ENCODE measurements around the gene CTXN1.
"Not testable (repeated sequence)": the region's sequence is repeated elsewhere in the genome, so short reads cannot be mapped to it uniquely, and the experiment has no call there.

Gene CTXN1

GRCh38 chr19:7944177-7944761 is 18.3 kb upstream of the CTXN1 start:
- DNase-seq: peak; percentile 62 to 86 (median 75)

- DNase-seq: peak; percentile 96 to 99 (median 98)
These were observed 17.7 kb upstream of the CTXN1 start, which contains the start of gene TIMM44 for GRCh38 chr19:7943444-7944176. Gene TIMM44 (minus strand): TSS chr19:7943666. CDS start chr19:7943651, 15 bp downstream.

- DNase-seq: no peak
These were observed 17.1 kb upstream of the CTXN1 start for GRCh38 chr19:7942981-7943443.

- no peak for DNase-seq
These were observed 16.1 kb upstream of the CTXN1 start for GRCh38 chr19:7941895-7942596.

GRCh38 chr19:7940841-7941240 is 14.9 kb upstream of the CTXN1 start:
- DNase-seq: no peak

GRCh38 chr19:7934766-7935165 is 8.8 kb upstream of the CTXN1 start:
- DNase-seq: no peak

- no peak for DNase-seq
These were observed 8.1 kb upstream of the CTXN1 start for GRCh38 chr19:7933828-7934725.

- DNase-seq: no peak
These were observed 7.5 kb upstream of the CTXN1 start for GRCh38 chr19:7933411-7933810.

GRCh38 chr19:7932930-7933300 is 7.0 kb upstream of the CTXN1 start:
- DNase-seq: no peak

GRCh38 chr19:7932276-7932929 is 6.5 kb upstream of the CTXN1 start:
- no peak for DNase-seq

- DNase-seq: no peak
These were observed 5.5 kb upstream of the CTXN1 start for GRCh38 chr19:7931221-7932061.

GRCh38 chr19:7930765-7931164 is 4.8 kb upstream of the CTXN1 start:
- DNase-seq: no peak

GRCh38 chr19:7930030-7930429 is 4.1 kb upstream of the CTXN1 start:
- not testable (repeated sequence) for DNase-seq

GRCh38 chr19:7928741-7929701 is 3.1 kb upstream of the CTXN1 start:
- peak in 4 of 5 donors; percentile 47 to 73 (median 69) for DNase-seq

GRCh38 chr19:7928334-7928706 is 2.4 kb upstream of the CTXN1 start:
- DNase-seq: no peak

- DNase-seq: no peak
These were observed 1.8 kb upstream of the CTXN1 start for GRCh38 chr19:7927605-7928333.

- DNase-seq: no peak
These were observed 1.0 kb upstream of the CTXN1 start for GRCh38 chr19:7926727-7927604.

- peak; percentile 43 to 75 (median 69) for DNase-seq
These were observed 624 bp downstream of the CTXN1 start for GRCh38 chr19:7925171-7925851.
